RWPE1 (cell line): ENCODE measurements around the gene SLC6A7.

Experiments
- CTCF ChIA-PET: fragments of 350-600 bp; sonication (Branson Sonifier 250); formaldehyde crosslinking; extraction: SDS; loops from one replicate; lab custom pipeline; 2021; lab: Yijun Ruan, JAX
- POLR2A ChIA-PET: fragments of 400-600 bp; formaldehyde crosslinking; extraction: SDS; loops from one replicate; lab custom pipeline; 2020; ENCODE audit warnings: antibody characterized with exemption; ENCODE audit not compliant: low non-redundant PET; lab: Yijun Ruan, JAX
- DNase-seq: peaks from one replicate; pipeline ENCODE4 v3.0.0; 2012; ENCODE audit warnings: low spot score
- H3K27ac ChIP-seq: fragments of 450-650 bp; 2 replicates; pipeline ENCODE4 v1.5.1; 2017
- CTCF ChIP-seq: fragments of 450-650 bp; conservative IDR thresholded peaks from 2 replicates; pipeline ENCODE4 v1.5.1; 2017; ENCODE audit warnings: low read depth, mild to moderate bottlenecking

The SLC6A7 gene

GRCh38 chr5:150154618-150155128 is 35.2 kb upstream of the SLC6A7 start:
- DNase-seq, result no peak
- H3K27ac ChIP-seq, result peak overlapping the region; percentile 10; the same call in 1 of the 2 replicates
- no peak for TF ChIP-seq CTCF
- CTCF ChIA-PET, result no interaction called here
- POLR2A ChIA-PET, result no interaction called here

- CTCF ChIA-PET, result no interaction called here
- TF ChIP-seq CTCF, result no peak
- POLR2A ChIA-PET, result no interaction called here
- DNase-seq, result peak; percentile 54
- H3K27ac ChIP-seq, result peak within 1 kb of the TSS; percentile 26
Observed at GRCh38 chr5:150155258-150156026, 34.4 kb upstream of the SLC6A7 start, which contains the start of gene PDGFRB. TSS of gene PDGFRB (minus strand) at chr5:150155845. CDS start at chr5:150137047, 18,798 bp downstream.

GRCh38 chr5:150156027-150156368 is 33.9 kb upstream of the SLC6A7 start:
- ChIA-PET POLR2A (no interaction called here), CTCF (no interaction called here)

GRCh38 chr5:150156540-150156939 is 33.3 kb upstream of the SLC6A7 start:
- H3K27ac ChIP-seq, result no peak overlapping the region
- no peak for DNase-seq
- TF ChIP-seq CTCF, result no peak
- CTCF ChIA-PET, result no interaction called here
- POLR2A ChIA-PET, result interaction anchor here (0.7 kb wide), 1 partner anchor 269 kb away, joined by 4 read pairs; no protein-coding TSS in a partner anchor

More at GRCh38 chr5:150156027-150156368, 33.9 kb upstream of the SLC6A7 start:
- DNase-seq, result no peak
- H3K27ac ChIP-seq, result peak overlapping the region; percentile 26
- no peak for TF ChIP-seq CTCF

GRCh38 chr5:150157168-150157567 is 32.7 kb upstream of the SLC6A7 start:
- DNase-seq, result no peak
- TF ChIP-seq CTCF, result no peak
- H3K27ac ChIP-seq, result no peak overlapping the region
- POLR2A ChIA-PET, result interaction anchor here (0.7 kb wide), 1 partner anchor 268 kb away, joined by 4 read pairs; no protein-coding TSS in a partner anchor
- CTCF ChIA-PET, result no interaction called here

- POLR2A ChIA-PET, result no interaction called here
- CTCF ChIA-PET, result interaction anchor here (1.1 to 1.2 kb wide), 3 partner anchors 8 to 60 kb away, joined by 3 read pairs; no protein-coding TSS in a partner anchor
- TF ChIP-seq CTCF, result no peak
- H3K27ac ChIP-seq, result no peak overlapping the region
- no peak for DNase-seq
Observed at GRCh38 chr5:150158170-150158949, 31.5 kb upstream of the SLC6A7 start.
